Measurements from ENCODE around the gene LIPN.

Gene LIPN

DNA sequence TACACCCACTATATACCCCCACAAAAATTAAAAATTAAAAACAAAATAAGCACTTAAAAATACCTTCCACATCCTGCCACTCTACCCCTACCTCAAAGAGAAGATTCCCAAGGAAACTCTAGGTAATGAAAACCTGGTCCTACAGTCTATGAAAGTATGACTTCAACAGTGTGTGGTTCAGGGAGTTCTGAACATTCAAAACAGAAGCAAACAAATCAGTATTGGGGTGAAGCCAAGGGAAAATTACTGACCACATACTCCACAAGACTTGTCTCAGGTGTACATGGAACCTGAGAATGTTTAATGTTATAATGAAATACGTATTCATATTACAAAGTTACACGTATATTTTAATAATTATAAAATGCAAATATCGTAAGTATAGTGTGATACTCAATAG, 22.4 kb downstream of the LIPN start:
- no peak for DNase-seq
- Histone ChIP-seq H3K4me3 (ENCODE audit: low read depth in 1 of 2, low read length in 2 of 2) (no peak overlapping the region), H3K9ac (ENCODE audit: low read depth, low read length) (no peak overlapping the region), H3K27me3 (ENCODE audit: insufficient read depth, low read length, poor library complexity) (no peaks in the 10 kb centered on the region), H4K20me1 (ENCODE audit: insufficient read depth, low read length) (no peaks in the 10 kb centered on the region), H3K9me3 (ENCODE audit: insufficient read depth, low read length, severe bottlenecking) (no peaks in the 10 kb centered on the region), H3K36me3 (ENCODE audit: insufficient read depth, low read length) (no peaks in the 10 kb centered on the region), H3K4me2 (ENCODE audit: insufficient read depth, low read length) (no peak overlapping the region), H3K4me1 (ENCODE audit: insufficient read depth, low read length) (no peaks in the 10 kb centered on the region), H3K27ac (ENCODE audit: low read length) (no peak overlapping the region), H2AFZ (ENCODE audit: low read depth, low read length) (no peak overlapping the region), H3K79me2 (ENCODE audit: insufficient read depth, low read length) (no peaks in the 10 kb centered on the region)
- no peak for ATAC-seq (ENCODE audit: insufficient read depth, low read depth)
- TF ChIP-seq CTCF (IDR thresholded peaks at IDR 0.05; ENCODE audit: borderline replicate concordance, extremely low read depth, low read length, poor library complexity, severe bottlenecking), result no peak

DNA sequence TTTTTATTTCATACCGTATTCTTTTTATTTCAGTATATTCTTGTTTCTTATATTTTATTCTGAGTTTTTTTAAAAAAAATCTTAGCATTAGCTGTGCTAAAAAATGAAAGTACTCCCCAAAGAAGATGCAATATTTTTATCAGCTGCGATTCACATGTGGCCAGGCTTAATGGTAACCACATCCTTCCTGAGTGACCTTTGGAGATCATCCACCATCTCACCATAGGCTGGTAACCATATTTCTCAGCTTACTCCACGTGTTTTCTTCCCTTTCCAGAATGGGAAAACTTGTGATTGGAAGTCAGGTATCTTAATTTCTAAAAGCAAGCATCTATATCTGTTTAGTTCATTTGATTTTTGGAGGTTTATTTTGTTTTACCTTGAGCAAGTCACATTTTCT, 23.9 kb downstream of the LIPN start:
- no peak for TF ChIP-seq CTCF (IDR thresholded peaks at IDR 0.05; ENCODE audit: borderline replicate concordance, extremely low read depth, low read length, poor library complexity, severe bottlenecking)
- no peak for TF ChIP-seq EZH2 (IDR thresholded peaks at IDR 0.05; ENCODE audit: borderline replicate concordance, low read depth, low read length, severe bottlenecking)
- H4K20me1 ChIP-seq (ENCODE audit: insufficient read depth, low read length), result no peaks in the 10 kb centered on the region
- H3K9ac ChIP-seq (ENCODE audit: low read depth, low read length), result no peak overlapping the region
- no peaks in the 10 kb centered on the region for H3K79me2 ChIP-seq (ENCODE audit: insufficient read depth, low read length)
- H3K4me3 ChIP-seq (ENCODE audit: low read depth in 1 of 2, low read length in 2 of 2), result no peak overlapping the region
- ATAC-seq (ENCODE audit: insufficient read depth, low read depth) (no peak), DNase-seq (no peak)
- H3K4me1 ChIP-seq (ENCODE audit: insufficient read depth, low read length), result no peaks in the 10 kb centered on the region
- H3K27me3 ChIP-seq (ENCODE audit: insufficient read depth, low read length, poor library complexity), result no peaks in the 10 kb centered on the region
- H3K4me2 ChIP-seq (ENCODE audit: insufficient read depth, low read length), result no peak overlapping the region
- H3K36me3 ChIP-seq (ENCODE audit: insufficient read depth, low read length), result no peaks in the 10 kb centered on the region
- no peaks in the 10 kb centered on the region for H3K9me3 ChIP-seq (ENCODE audit: insufficient read depth, low read length, severe bottlenecking)
- no peak overlapping the region for H3K27ac ChIP-seq (ENCODE audit: low read length)
- no peak overlapping the region for H2AFZ ChIP-seq (ENCODE audit: low read depth, low read length)

DNA sequence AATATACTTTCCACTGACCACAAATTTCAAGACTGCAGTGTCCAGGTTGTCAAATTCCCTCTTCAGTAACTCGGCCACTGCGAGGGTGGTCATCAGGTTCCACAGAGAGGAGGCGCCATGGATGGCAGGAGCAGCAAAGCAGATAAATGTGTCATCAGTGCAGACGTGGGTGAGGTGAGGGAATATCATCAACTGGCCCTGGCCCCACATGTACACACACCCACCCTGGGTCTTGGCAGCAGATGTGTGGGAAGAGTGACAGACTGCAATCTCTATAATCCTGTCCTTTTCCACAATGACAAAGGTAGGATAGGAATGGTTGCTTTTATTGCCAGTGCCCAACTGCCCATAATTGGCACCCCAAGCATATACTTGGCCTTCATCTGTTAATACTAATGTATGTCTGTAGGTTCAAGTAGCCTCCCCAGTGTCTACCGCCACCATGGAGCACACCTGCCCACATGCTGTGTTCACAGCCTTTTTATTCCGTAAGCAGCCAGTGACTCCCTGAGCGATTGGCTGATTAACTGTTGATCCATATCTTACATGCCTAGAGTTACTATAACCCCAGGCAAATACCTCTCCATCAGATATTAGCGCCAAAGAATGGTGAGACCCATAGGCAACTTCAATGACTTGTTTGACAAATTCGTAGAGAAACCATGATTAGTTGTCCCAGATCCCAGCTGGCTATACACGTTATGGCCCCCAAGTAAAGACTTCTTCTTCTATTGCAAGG, 26.4 kb downstream of the LIPN start:
- Histone ChIP-seq H3K36me3 (ENCODE audit: insufficient read depth, low read length) (no peaks in the 10 kb centered on the region), H3K4me3 (ENCODE audit: low read depth in 1 of 2, low read length in 2 of 2) (no peak overlapping the region), H3K9me3 (ENCODE audit: insufficient read depth, low read length, severe bottlenecking) (no peaks in the 10 kb centered on the region), H2AFZ (ENCODE audit: low read depth, low read length) (no peak overlapping the region), H3K27me3 (ENCODE audit: insufficient read depth, low read length, poor library complexity) (no peaks in the 10 kb centered on the region), H3K27ac (ENCODE audit: low read length) (no peak overlapping the region), H3K79me2 (ENCODE audit: insufficient read depth, low read length) (no peaks in the 10 kb centered on the region), H3K9ac (ENCODE audit: low read depth, low read length) (no peak overlapping the region), H4K20me1 (ENCODE audit: insufficient read depth, low read length) (no peaks in the 10 kb centered on the region), H3K4me1 (ENCODE audit: insufficient read depth, low read length) (no peaks in the 10 kb centered on the region), H3K4me2 (ENCODE audit: insufficient read depth, low read length) (no peak overlapping the region)
- DNase-seq (no peak), ATAC-seq (ENCODE audit: insufficient read depth, low read depth) (no peak)
- TF ChIP-seq CTCF (IDR thresholded peaks at IDR 0.05; ENCODE audit: borderline replicate concordance, extremely low read depth, low read length, poor library complexity, severe bottlenecking), result no peak
- no peak for TF ChIP-seq EZH2 (IDR thresholded peaks at IDR 0.05; ENCODE audit: borderline replicate concordance, low read depth, low read length, severe bottlenecking)
